Nephron progenitor cell (in vitro differentiated cells): ENCODE measurements around the gene USP3.

Experiments used
- DNase-seq: peaks from one replicate; pipeline ENCODE4 v3.0.0; 2021
- H3K27ac Mint-ChIP-seq: 2 replicates; pipeline ENCODE4 v1.8.0; 2021; ENCODE audit warnings: mild to moderate bottlenecking, moderate library complexity, mixed read lengths
- H3K27me3 Mint-ChIP-seq: 2 replicates; pipeline ENCODE4 v1.8.0; 2021; ENCODE audit warnings: mild to moderate bottlenecking, low read depth, mixed read lengths; ENCODE audit not compliant: poor library complexity
- H3K36me3 Mint-ChIP-seq: 2 replicates; pipeline ENCODE4 v1.8.0; 2021; ENCODE audit warnings: low read depth, mixed read lengths
- H3K4me1 Mint-ChIP-seq: 2 replicates; pipeline ENCODE4 v1.8.0; 2021; ENCODE audit warnings: mixed read lengths
- H3K4me3 Mint-ChIP-seq: 2 replicates; pipeline ENCODE4 v1.8.0; 2021; ENCODE audit warnings: mild to moderate bottlenecking, moderate library complexity, mixed read lengths
- H3K9me3 Mint-ChIP-seq: 2 replicates; pipeline ENCODE4 v1.8.0; 2021; ENCODE audit warnings: mild to moderate bottlenecking, moderate library complexity, mixed read lengths
- CTCF ChIP-seq: fragments of 200-600 bp; sonication (generic); IDR thresholded peaks from 2 replicates; pipeline ENCODE4 v1.5.0; 2021; ENCODE audit warnings: antibody characterized with exemption

The USP3 gene

DNA sequence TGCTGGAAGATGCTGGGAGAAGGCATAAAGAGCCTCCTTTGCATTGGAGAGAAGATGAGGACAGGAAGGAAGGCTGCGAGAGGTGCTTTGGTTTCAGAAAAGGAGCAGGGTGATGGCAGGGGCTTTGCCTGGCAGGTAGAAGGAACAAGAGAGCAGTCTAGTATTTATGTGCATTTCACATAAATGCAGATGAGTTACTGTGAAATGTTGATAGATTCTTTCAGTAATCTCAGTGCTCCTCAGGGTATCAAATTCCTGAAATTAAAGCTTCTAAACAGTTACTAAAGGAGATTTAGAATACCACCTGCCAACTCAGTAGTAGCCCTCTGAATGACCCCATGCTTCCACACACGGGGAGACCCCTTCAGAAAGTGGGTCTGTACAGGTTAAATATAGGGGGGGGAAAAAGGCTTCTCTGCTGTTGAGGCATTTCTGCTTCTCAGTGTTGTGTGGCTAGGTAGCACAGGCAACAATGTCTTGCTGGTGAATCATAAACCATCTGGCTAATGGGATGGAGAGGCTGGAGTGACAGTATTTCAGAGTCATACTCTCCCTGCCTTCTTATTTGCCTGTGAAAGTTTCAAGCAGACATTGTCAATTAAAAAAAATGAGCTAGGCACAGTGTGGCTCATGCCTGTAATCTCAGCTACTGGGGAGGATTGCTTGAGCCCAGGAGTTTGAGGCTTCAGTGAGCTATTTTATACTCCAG, 78.5 kb downstream of the USP3 start:
- H3K27ac Mint-ChIP-seq, result peak overlapping the region; percentile 4

GRCh38 chr15:63586790-63587189, 82.4 kb downstream of the USP3 start:
- Mint-ChIP-seq H3K4me1 (no peaks in the 10 kb centered on the region), H3K27me3 (no peaks in the 10 kb centered on the region), H3K9me3 (peaks cover 35% of the 10 kb centered on the region), H3K27ac (peak overlapping the region; percentile 25), H3K4me3 (no peak overlapping the region), H3K36me3 (peaks cover 96% of the 10 kb centered on the region)
- DNase-seq, result no peak
- TF ChIP-seq CTCF, result no peak

More for the DNA sequence above, 78.5 kb downstream of the USP3 start:
- no peak for TF ChIP-seq CTCF
- no peak for DNase-seq
- peaks cover 78% of the 10 kb centered on the region for H3K36me3 Mint-ChIP-seq
- H3K4me3 Mint-ChIP-seq, result no peak overlapping the region
- peaks cover 35% of the 10 kb centered on the region for H3K9me3 Mint-ChIP-seq
- no peaks in the 10 kb centered on the region for H3K4me1 Mint-ChIP-seq
- no peaks in the 10 kb centered on the region for H3K27me3 Mint-ChIP-seq

DNA sequence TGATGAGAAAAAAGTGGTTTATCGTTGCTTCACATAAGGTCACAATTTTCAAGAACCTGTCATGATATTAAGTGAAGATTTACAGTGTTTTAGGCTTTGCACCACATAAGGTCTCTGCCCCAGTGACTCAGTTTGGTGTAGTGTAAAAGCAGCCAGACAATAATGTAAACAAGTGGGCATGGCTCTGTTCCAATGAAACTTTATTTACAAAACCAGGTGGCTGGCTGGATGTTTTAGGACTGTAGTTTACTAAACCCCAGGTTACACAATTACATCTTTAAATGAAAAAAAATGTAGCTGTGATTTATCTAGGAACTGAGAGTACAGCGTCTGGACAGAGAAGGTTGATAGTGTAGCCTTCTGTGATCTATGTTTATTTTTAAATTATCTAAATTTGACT, 83.1 kb downstream of the USP3 start:
- Mint-ChIP-seq H3K9me3 (peaks cover 33% of the 10 kb centered on the region), H3K4me1 (no peaks in the 10 kb centered on the region), H3K27me3 (no peaks in the 10 kb centered on the region), H3K27ac (no peak overlapping the region), H3K4me3 (no peak overlapping the region), H3K36me3 (peaks cover 90% of the 10 kb centered on the region)
- no peak for TF ChIP-seq CTCF
- no peak for DNase-seq

DNA sequence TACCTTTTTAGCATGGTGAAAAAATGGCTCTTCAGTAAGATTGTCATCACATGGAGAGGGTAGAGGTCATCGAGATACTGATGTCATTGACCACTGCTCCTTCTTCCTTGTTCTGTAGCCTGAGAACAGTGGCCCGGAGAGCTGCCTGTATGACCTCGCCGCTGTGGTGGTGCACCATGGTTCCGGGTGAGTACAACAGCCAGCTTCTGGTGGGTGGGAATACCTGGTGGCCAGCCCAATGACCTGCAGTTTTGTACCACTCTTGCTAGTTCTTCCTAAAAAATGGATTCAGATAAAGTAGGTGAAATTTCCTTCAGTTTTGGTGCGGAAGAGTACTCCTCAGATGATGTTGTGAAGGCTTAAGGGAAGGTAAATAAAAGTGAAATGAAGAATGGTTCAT, 84.4 kb downstream of the USP3 start:
- no peak overlapping the region for H3K4me3 Mint-ChIP-seq
- H3K27me3 Mint-ChIP-seq, result no peaks in the 10 kb centered on the region
- H3K9me3 Mint-ChIP-seq, result peaks cover 22% of the 10 kb centered on the region
- no peak for DNase-seq
- peaks cover 89% of the 10 kb centered on the region for H3K36me3 Mint-ChIP-seq
- TF ChIP-seq CTCF, result no peak
- H3K4me1 Mint-ChIP-seq, result no peaks in the 10 kb centered on the region
- peak overlapping the region; percentile 92 for H3K27ac Mint-ChIP-seq

GRCh38 chr15:63593705-63594671, 89.6 kb downstream of the USP3 start:
- Mint-ChIP-seq H3K4me3 (no peak overlapping the region), H3K4me1 (peaks cover 33% of the 10 kb centered on the region), H3K27me3 (peaks cover 4% of the 10 kb centered on the region), H3K9me3 (no peaks in the 10 kb centered on the region), H3K27ac (no peak overlapping the region), H3K36me3 (peaks cover 51% of the 10 kb centered on the region)
- TF ChIP-seq CTCF, result no peak
- no peak for DNase-seq
